Measurements from ENCODE around the gene NECAP2.
"Not testable (repeated sequence)": the region's sequence is repeated elsewhere in the genome, so short reads cannot be mapped to it uniquely, and the experiment has no call there.

NECAP2 gene

GRCh38 chr1:16493731-16494130 lies 53.2 kb downstream of the NECAP2 start:
- not testable (repeated sequence) for DNase-seq (ENCODE audit: low read depth, low spot score)

- DNase-seq (ENCODE audit: low read depth, low spot score) = not testable (repeated sequence)
Measured at GRCh38 chr1:16497474-16497904, 57.0 kb downstream of the NECAP2 start.

- DNase-seq (ENCODE audit: low read depth, low spot score) = not testable (repeated sequence)
Measured at GRCh38 chr1:16498047-16498446, 57.5 kb downstream of the NECAP2 start.

GRCh38 chr1:16498573-16499413 lies 58.3 kb downstream of the NECAP2 start:
- peak; percentile 86 for DNase-seq (ENCODE audit: low read depth, low spot score)

- DNase-seq (ENCODE audit: low read depth, low spot score) = not testable (repeated sequence)
Measured at GRCh38 chr1:16500466-16500865, 59.9 kb downstream of the NECAP2 start.

GRCh38 chr1:16500975-16501374 lies 60.5 kb downstream of the NECAP2 start:
- DNase-seq (ENCODE audit: low read depth, low spot score) = not testable (repeated sequence)

GRCh38 chr1:16501446-16501845 lies 60.9 kb downstream of the NECAP2 start:
- DNase-seq (ENCODE audit: low read depth, low spot score) = not testable (repeated sequence)

GRCh38 chr1:16503494-16503893 lies 63.0 kb downstream of the NECAP2 start:
- DNase-seq (ENCODE audit: low read depth, low spot score) = no peak

GRCh38 chr1:16505870-16506269 lies 65.3 kb downstream of the NECAP2 start:
- DNase-seq (ENCODE audit: low read depth, low spot score) = not testable (repeated sequence)

GRCh38 chr1:16506364-16507136 lies 66.0 kb downstream of the NECAP2 start:
- not testable (repeated sequence) for DNase-seq (ENCODE audit: low read depth, low spot score)

- peak; percentile 60 for DNase-seq (ENCODE audit: low read depth, low spot score)
Measured at GRCh38 chr1:16508861-16509445, 68.4 kb downstream of the NECAP2 start.
